Ovary (tissue), 3 donors: ENCODE data around the gene SOD1.

ENCODE experiments used
- POLR2A ChIP-seq: fragments of 450-650 bp; IDR thresholded peaks from one replicate; pipeline ENCODE4 v1.6.1; 2017; ENCODE audit warnings: antibody characterized with exemption, mild to moderate bottlenecking, moderate library complexity
- TF ChIP-seq, protein P1 (sequence below), 3 donors: fragments of 450-650 bp in 2 of 3; fragments of 200-600 bp in 1 of 3; IDR thresholded peaks; one replicate each; pipeline versions ENCODE4 v1.5.1 to v1.8.0; 2016 to 2022; ENCODE audit warnings: antibody characterized with exemption in 3 of 3, mild to moderate bottlenecking in 1 of 3
- donor health status: DM: no; HTN: no; CAD: no.

DNA sequence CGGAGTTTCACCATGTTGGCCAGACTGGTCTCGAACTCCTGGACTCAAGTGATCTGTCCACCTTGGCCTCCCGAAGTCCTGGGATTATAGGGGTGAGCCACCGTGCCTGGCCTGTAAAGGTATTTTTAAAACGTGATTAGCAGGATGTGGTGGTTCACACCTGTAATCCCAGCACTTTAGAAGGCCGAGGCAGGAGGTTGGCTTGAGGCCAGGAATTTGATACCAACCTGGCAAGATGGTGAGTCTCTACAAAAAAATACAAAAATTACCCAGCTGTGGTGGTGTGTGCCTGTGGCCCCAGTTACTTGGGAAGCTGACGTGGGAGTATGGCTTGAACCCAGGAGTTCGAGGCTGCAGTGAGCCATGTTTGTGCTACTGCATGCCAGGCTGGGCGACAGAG is 43.3 kb upstream of the SOD1 start:
- TF ChIP-seq, protein P1, sequence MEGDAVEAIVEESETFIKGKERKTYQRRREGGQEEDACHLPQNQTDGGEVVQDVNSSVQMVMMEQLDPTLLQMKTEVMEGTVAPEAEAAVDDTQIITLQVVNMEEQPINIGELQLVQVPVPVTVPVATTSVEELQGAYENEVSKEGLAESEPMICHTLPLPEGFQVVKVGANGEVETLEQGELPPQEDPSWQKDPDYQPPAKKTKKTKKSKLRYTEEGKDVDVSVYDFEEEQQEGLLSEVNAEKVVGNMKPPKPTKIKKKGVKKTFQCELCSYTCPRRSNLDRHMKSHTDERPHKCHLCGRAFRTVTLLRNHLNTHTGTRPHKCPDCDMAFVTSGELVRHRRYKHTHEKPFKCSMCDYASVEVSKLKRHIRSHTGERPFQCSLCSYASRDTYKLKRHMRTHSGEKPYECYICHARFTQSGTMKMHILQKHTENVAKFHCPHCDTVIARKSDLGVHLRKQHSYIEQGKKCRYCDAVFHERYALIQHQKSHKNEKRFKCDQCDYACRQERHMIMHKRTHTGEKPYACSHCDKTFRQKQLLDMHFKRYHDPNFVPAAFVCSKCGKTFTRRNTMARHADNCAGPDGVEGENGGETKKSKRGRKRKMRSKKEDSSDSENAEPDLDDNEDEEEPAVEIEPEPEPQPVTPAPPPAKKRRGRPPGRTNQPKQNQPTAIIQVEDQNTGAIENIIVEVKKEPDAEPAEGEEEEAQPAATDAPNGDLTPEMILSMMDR (IDR thresholded peaks at IDR 0.05) = no peak
- no peak for TF ChIP-seq POLR2A
